A172 (cell line): ENCODE data around the gene TPBGL. TPM values are rescaled to one million over a fixed set of nuclear protein-coding genes. Genes with fewer than 3 reads are reported as not detected.
"Not testable (repeated sequence)": the region's sequence is repeated elsewhere in the genome, so short reads cannot be mapped to it uniquely, and the experiment has no call there.

Source experiments
- DNase-seq: peaks from one replicate; pipeline ENCODE4 v3.0.0-alpha.2; 2015; ENCODE audit warnings: low spot score
- total RNA-seq: library from RNA; depleted of rRNA; stranded (reverse); fragments of >200 nt; shearing (Covaris generic); gene quantifications from 2 replicates; pipeline ENCODE4 v1.2.3, GENCODE V29; 2014

TPBGL gene
- total RNA-seq, 1 experiment from 2014 or later = not detected

DNA sequence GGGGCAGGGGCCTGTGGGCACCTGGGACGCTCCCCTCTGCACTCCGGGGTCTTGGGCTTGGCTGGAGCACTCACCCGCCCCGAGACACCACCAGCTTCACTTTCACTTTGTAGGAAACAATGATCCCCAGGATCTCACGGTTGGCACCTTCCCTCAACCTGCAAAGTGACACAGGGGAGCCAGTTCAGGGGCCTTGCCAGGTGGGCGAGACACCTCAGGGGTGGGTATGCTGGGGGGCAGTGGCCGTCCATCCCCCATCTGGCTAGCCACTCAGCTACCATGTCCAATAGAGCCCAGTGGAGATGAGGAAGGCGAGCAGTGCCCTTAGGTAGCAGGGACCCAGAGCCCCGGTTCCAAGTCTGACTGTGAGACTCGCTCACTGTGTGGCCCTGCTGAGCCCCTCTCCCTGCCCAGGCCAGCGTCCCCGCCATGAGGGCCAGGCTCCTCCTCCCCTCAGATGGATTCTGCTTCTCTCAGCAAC, 32.3 kb downstream of the TPBGL start:
- no peak for DNase-seq

DNA sequence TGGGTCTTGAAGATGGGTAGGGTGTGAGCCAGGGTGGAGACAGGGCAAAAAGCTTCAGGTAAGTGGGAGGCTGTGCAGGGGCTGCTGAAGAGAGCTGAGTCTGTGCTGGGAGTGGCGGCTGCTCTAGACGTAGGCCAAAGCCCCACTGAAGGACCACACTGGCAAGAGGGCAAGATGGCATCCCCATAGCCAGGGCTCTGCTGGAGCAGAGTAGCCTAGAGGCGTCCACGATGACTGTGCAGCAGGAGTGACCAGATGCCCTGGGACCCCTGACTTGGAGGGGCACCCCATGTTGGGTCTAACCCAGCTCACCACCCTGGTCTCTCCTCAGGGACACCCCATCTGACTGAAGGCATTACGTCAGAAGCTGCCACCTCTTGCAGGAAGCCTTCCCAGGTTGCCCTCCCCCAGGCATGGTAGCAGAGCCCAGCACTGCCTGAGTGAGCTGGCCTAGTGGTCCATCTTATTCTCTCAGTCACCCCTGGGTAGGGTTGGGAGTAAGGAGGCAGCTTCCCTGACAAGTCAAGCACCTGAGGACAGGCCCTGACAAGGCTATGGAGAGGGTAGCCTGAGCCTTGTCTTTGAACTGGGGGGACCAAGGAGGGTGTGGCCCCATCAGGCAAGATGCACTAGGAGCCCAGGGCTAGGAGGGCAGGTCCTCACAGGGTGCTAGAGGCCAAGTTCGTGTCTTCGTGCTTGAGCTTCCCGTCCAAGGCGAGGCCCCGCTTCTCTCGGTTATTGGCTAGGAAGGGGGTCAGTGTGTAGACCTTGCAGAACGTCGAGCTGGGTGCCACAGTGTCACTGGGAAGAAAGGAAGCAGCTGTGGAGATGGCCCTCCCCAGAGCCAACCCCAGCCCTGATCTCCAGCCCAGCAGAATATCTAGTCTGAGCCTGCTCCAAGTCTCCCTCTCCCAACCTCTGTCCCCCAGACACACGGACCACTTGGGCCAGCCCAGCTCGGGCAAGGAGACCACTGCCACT, 33.1 kb downstream of the TPBGL start:
- DNase-seq = no peak

GRCh38 chr11:75274716-75275115, 34.1 kb downstream of the TPBGL start:
- not testable (repeated sequence) for DNase-seq

GRCh38 chr11:75275581-75275980, 35.0 kb downstream of the TPBGL start:
- no peak for DNase-seq

DNA sequence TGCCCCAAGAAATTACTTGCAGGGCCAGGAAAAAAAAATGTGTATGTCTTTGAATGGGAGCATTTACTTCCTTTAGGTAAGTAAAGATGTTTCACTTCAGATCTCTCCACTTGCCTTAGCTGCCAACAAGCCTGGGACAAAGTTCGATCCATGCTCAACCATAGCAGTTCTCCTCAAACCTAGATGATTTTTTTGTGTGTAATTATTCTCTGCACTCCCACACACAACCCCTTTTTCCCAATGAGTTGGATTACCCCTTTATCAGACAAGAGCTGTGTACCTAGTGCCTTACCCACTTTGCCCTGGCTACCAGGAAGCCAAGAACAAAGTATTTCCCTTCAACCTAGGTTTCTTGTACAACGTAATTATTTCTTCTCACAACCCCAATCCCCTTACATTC, 35.6 kb downstream of the TPBGL start:
- no peak for DNase-seq

DNA sequence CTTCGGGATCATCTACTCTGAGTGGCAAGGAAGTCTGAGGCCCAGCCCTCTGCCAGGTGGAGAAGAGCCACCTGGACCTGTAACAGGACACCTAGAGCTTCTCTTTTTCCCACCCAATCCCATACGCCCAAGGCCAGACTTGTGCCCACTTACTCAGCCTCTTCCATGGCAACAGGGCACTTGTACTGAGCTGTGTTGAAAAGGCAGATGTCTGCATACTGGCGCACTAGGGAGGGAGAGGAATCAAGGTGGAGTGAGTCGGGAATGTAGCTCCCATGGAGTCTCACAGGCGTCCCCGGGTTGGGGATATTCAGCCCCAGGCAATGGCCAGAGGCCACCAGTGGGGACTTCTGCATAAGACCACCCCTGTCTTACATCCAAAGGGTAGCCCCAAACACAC, 36.1 kb downstream of the TPBGL start:
- DNase-seq = no peak

DNA sequence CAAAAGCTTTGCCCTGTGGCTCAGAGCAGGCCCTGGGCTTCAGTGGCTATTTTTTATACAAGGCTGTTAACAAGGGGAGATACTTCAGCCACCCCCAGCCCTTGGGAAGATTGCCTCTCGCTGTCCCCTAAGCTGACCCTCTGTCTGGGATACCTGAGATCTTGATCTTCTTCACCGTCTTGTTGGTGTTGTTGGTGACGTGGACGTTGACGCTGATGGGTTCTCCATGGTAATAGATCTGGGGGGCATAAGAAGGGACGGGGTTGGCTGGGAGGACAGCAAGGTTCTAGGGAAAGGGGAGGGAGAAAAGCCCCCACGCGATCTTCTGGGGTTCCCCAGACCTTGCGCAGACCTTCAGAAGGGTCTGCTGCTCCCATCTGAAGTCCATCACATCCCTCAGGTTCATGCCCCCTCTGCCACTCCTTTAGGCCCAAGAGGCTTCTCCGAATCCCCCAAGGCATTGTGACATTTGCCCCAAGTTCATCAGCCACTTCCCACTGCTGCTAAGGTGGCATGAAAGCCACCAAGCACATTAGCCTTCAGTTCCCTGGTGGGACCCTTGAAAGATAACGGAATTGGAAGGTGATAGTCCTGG, 36.7 kb downstream of the TPBGL start:
- no peak for DNase-seq

GRCh38 chr11:75277991-75278790, 37.6 kb downstream of the TPBGL start:
- no peak for DNase-seq

DNA sequence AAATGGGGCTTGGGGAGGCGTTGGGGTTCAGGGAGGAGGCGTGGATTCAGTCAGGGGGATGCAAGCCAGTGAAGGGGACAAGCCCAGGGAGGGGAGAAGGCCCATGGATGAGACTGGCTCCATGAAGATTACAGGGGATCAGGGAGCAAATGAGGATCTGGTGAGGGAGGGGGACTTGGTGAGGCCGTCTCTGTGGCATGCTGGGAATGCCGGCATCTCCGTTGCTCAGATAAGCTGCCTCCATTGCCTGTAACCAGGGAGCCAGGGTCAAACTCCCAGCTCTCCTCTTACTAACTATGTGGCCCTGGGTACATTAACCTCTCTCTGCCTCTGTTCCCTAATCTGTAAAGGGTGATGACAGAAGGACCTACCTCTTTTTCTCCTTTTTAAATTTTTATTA, 38.7 kb downstream of the TPBGL start:
- no peak for DNase-seq

- DNase-seq = peak; percentile 78
Observed at GRCh38 chr11:75280227-75280701, 39.7 kb downstream of the TPBGL start.

GRCh38 chr11:75280770-75281468, 40.3 kb downstream of the TPBGL start:
- DNase-seq = no peak

GRCh38 chr11:75281469-75282095, 41.0 kb downstream of the TPBGL start:
- DNase-seq = no peak

DNA sequence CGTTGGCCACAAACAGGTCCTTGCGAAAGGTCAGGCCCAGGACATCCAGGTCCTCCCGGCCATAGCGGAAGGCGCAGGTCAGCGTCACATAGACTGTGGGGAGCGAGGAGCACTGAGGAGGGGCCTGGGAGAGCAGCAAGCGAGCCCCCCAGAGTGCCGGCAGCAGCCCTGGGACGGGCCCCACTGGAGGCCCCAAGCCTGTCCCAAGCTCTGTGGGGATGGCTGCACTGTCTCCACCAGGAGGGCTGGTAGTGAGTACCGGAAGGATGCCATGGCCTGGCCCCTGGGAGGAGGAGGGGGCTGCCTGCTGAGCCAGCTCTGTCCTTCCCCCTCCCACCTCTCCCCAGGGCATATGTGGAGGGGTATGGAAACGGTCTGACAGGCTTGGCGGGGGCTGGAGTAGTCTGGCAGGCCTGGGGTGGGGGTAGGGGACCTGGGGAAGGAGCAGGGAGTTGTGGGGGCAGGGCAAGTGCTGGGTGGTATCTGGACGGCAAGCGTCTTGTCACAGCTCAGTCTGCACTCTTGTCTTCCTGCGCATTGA, 42.9 kb downstream of the TPBGL start:
- no peak for DNase-seq

GRCh38 chr11:75285776-75286360, 45.3 kb downstream of the TPBGL start:
- no peak for DNase-seq

DNA sequence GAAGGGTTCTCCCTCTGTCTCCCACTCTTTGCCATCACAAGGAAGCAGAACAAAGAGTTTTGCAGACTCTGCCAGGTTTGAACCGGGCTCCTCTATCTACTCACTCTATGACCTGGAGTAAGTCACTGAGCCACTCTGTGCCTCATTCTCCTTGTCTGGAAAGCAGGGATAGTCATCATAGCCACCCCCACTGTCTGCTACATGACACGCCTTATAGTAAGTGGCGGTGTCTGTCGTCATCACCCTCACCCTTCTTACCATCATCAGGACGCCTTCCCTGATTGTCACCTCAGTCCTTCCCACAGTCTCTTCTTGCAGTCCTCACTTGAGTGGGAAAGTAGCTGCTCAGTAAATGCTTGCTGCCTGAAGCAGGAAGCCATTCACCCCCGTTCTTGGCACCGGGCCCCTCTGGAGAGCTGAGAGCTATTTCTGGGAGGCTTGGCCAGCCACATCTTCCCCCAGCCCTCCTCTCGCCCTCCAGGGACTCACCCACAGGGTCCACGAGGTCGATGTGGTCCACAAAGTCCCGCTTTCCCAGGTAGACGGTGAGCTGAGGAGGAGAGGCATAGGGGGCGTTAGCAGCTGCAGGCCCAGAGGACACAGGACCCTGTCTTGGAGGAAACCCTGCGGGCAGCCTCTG, 46.4 kb downstream of the TPBGL start:
- DNase-seq = no peak

DNA sequence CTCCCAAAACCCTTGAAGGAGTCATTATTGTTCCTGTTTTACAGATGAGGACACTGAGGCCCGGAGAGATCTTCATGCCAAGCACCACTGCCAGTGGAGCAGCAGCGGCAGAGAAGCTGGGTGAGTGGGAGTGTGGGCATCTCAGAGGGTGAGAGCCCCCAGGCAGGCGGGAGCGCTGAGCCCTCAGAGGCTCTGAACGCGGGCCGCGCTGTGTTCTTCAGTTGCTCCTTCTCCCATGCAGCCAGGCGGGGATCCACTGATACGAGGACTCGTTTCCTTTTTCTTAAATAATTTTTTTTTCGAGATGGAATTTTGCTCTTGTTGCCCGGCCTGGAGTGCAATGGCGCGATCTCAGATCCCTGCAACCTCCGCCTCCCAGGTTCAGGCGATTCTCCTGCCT, 47.0 kb downstream of the TPBGL start:
- DNase-seq = no peak

- no peak for DNase-seq
Observed at GRCh38 chr11:75289511-75289760, 48.9 kb downstream of the TPBGL start.

- no peak for DNase-seq
Observed at GRCh38 chr11:75289919-75290318, 49.3 kb downstream of the TPBGL start.

DNA sequence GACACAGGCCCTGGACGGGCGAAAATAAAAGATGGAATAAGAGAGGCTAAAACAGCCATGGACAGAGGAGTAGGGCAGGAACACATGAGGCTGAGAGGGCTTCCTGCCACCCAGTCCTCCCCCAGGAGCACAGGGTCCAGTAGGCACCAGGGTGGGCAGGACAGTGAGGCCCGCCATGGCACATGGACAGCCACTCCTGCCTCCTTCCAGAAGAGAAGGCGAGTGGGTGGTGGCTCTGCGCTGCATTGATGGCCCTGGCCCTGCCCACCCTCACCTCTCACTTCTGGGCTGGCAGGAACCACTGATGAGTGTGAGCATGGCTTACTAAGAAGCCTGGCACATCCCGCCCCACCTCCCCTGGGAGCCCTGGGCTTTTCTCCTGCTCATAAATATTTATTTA, 51.2 kb downstream of the TPBGL start:
- DNase-seq = no peak

- no peak for DNase-seq
Observed at GRCh38 chr11:75292943-75293342, 52.4 kb downstream of the TPBGL start.
